ENCODE data around the gene SKP1. TPM values are rescaled to one million over a fixed set of nuclear protein-coding genes. Genes with fewer than 3 reads are reported as not detected.

Gene SKP1
- total RNA-seq, 1 experiment from 2014 or later: 348 TPM

DNA sequence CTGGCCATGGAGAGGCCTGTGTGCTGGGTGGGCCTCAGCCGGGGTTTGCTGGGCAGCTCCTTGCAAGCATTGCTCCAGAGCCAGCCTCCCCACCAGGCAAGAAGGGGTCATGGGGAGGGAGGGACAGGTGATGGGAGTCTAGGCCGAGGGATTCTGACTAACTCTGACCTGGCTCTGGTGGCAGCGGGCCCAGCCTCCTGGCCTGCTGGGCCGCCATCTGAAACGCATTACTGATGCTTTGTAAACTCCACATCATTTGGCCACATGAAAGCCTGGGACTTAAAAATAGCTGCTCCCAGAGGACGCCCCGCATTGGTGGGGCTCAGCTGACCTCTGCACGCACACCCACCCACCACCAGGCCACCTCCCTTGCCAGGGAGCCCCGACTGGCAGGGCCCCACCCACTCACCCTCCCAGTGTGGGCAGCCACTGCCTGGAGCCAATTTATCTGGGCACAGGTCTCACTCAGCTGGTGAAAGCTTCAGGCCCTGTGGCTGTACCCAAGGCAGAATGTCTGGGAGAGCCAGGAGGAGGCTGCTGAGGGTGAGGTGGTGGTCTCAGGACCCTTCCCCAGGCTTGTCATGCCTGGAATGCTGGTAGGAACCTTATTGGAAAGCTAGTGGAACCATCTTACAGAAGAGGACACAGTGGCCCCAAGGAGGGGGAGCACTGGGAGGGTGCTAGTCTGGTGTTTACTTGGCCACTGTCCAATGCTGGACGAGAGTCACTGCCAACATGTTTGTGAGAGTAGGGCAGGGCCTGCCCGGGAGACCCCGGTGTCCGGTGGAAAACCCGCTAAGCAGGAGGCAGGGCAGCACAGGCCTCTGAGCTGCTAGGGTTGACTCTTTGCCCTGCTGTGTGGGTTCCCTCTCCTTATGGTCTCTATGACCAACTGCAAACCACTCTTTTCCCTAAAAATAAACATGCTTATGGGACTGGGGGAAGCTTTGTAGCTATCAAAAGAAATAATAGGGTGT lies 51.4 kb downstream of the SKP1 start:
- no peaks in the 10 kb centered on the region for H3K9me3 Mint-ChIP-seq
- peaks cover 2% of the 10 kb centered on the region; the same call in 1 of the 2 replicates for H3K27me3 Mint-ChIP-seq (ENCODE audit: low read depth)
- Histone ChIP-seq H3K9ac (ENCODE audit: extremely low read depth, insufficient read length, low read length) (no peak overlapping the region), H3T11ph (ENCODE audit: low read length) (no peak overlapping the region), H3K4me2 (ENCODE audit: insufficient read depth, insufficient read length, low read length) (no peak overlapping the region), H3K4me1 (ENCODE audit: insufficient read depth, low read length) (no peaks in the 10 kb centered on the region), H3K14ac (ENCODE audit: insufficient read depth, low read length) (no peak overlapping the region; the same call in 1 of the 2 replicates), H4K91ac (ENCODE audit: insufficient read length, low read depth, low read length) (no peak overlapping the region), H2BK120ac (ENCODE audit: low read depth, low read length, poor library complexity, severe bottlenecking) (no peak overlapping the region), H2AK5ac (ENCODE audit: insufficient read length, low read length) (no peak overlapping the region), H3K4ac (ENCODE audit: low read depth, low read length) (no peak overlapping the region), H3K18ac (ENCODE audit: insufficient read length, low read depth, low read length) (no peak overlapping the region), H4K8ac (replicated peaks; ENCODE audit: insufficient read length, low read depth, low read length) (no peak overlapping the region), H2BK15ac (ENCODE audit: low read depth, low read length) (no peak overlapping the region), H3K23ac (ENCODE audit: insufficient read length, low read depth, low read length) (no peak overlapping the region), H3K79me2 (ENCODE audit: insufficient read depth, low read length) (no peaks in the 10 kb centered on the region), H3K27me3 (ENCODE audit: insufficient read depth, low read length) (no peaks in the 10 kb centered on the region), H3K79me1 (ENCODE audit: insufficient read depth, low read depth, low read length, poor library complexity, severe bottlenecking) (no peaks in the 10 kb centered on the region), H4K5ac (ENCODE audit: insufficient read length, low read depth, low read length) (no peak overlapping the region), H3K56ac (ENCODE audit: insufficient read length, low read depth, low read length) (no peak overlapping the region), H4K20me1 (ENCODE audit: control insufficient read depth, insufficient read depth, insufficient read length) (peaks cover 3% of the 10 kb centered on the region), H2BK12ac (ENCODE audit: insufficient read length, low read depth, low read length) (no peak overlapping the region), H2BK5ac (ENCODE audit: insufficient read length, low read length) (no peak overlapping the region), H3K23me2 (ENCODE audit: insufficient read length, low read depth, low read length, poor library complexity, severe bottlenecking) (no peaks in the 10 kb centered on the region), H2AFZ (ENCODE audit: low read length) (no peak overlapping the region), H3K9me3 (ENCODE audit: control insufficient read depth, low read depth, low read length) (no peaks in the 10 kb centered on the region), H2BK20ac (ENCODE audit: low read depth, low read length, poor library complexity, severe bottlenecking) (no peak overlapping the region), H3K27ac (ENCODE audit: insufficient read length, low read depth, low read length) (no peak overlapping the region)
- TF ChIP-seq, protein P1, sequence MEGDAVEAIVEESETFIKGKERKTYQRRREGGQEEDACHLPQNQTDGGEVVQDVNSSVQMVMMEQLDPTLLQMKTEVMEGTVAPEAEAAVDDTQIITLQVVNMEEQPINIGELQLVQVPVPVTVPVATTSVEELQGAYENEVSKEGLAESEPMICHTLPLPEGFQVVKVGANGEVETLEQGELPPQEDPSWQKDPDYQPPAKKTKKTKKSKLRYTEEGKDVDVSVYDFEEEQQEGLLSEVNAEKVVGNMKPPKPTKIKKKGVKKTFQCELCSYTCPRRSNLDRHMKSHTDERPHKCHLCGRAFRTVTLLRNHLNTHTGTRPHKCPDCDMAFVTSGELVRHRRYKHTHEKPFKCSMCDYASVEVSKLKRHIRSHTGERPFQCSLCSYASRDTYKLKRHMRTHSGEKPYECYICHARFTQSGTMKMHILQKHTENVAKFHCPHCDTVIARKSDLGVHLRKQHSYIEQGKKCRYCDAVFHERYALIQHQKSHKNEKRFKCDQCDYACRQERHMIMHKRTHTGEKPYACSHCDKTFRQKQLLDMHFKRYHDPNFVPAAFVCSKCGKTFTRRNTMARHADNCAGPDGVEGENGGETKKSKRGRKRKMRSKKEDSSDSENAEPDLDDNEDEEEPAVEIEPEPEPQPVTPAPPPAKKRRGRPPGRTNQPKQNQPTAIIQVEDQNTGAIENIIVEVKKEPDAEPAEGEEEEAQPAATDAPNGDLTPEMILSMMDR (conservative IDR thresholded peaks at IDR 0.05): no peak
- no peak for DNase-seq
- no peaks in the 10 kb centered on the region for H3K4me1 Mint-ChIP-seq
- WGBS (ENCODE audit: extremely low coverage, insufficient read length, low lambda C conversion rate): no CpG with 5 or more reads among the region's 14 CpGs
- H3K36me3 Mint-ChIP-seq (ENCODE audit: insufficient read depth in 1 of 3, low read depth in 3 of 3): peaks cover 0 to 7% (median 3%) of the 10 kb centered on the region in 3 experiments; a peak in 4 of 7 replicates
- H3K27ac Mint-ChIP-seq: no peak overlapping the region
- H3K4me3 Mint-ChIP-seq: no peak overlapping the region; a peak in 1 of 5 replicates
